ENCODE measurements around the gene METTL22.

Gene METTL22

DNA sequence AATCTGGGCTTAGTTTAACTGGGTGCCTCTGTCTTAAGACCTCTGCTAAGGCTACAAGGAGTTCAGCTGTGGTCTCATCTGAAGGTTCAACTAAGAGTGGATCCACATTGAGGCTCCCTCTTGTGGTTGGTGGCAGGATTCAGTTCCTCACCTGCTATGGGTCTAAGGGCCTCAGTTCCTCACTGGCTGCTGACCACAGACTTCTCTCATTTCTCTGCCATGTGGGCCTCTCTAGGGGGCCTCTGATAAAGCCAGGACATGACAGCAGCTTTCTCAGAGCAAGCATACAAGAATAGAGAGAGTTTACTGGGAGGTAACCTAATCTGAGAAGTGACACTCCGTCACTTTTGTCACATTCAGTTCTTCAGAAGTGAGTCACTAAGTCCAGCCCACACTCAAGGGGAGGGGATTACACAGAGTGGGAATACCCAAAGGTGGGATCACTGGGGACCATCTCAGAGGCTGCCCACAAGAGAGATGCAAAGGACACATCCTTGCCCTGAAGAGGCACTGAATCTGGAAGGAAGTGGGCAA, 33.8 kb downstream of the METTL22 start:
- TF ChIP-seq, protein P1, sequence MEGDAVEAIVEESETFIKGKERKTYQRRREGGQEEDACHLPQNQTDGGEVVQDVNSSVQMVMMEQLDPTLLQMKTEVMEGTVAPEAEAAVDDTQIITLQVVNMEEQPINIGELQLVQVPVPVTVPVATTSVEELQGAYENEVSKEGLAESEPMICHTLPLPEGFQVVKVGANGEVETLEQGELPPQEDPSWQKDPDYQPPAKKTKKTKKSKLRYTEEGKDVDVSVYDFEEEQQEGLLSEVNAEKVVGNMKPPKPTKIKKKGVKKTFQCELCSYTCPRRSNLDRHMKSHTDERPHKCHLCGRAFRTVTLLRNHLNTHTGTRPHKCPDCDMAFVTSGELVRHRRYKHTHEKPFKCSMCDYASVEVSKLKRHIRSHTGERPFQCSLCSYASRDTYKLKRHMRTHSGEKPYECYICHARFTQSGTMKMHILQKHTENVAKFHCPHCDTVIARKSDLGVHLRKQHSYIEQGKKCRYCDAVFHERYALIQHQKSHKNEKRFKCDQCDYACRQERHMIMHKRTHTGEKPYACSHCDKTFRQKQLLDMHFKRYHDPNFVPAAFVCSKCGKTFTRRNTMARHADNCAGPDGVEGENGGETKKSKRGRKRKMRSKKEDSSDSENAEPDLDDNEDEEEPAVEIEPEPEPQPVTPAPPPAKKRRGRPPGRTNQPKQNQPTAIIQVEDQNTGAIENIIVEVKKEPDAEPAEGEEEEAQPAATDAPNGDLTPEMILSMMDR (IDR thresholded peaks at IDR 0.05), result peak; percentile 74
- no peak for TF ChIP-seq ZFX (IDR thresholded peaks at IDR 0.05; ENCODE audit: borderline replicate concordance)
- H3K27ac ChIP-seq, result no peak overlapping the region

DNA sequence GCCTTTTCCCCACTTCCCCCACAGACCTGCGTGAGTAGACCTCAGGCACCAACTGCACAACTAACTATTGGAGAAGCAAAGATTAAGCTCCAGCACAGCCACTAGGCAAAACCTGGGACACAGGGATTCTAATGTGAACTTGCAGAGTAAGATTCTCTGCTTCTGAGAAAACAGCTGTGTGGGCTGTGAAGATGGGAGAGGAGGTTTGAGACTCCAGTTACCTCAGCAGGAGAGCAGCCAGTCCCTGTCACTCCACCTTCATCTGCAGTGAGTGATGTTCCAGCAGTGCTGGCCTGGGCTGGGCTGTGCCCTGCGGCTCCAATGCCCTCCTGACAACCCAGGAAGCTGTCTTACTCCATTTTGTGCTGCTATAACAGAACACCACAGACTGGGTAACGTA, 34.9 kb downstream of the METTL22 start:
- TF ChIP-seq, protein P1 (IDR thresholded peaks at IDR 0.05), result no peak
- no peak for TF ChIP-seq ZFX (IDR thresholded peaks at IDR 0.05; ENCODE audit: borderline replicate concordance)
- no peak overlapping the region for H3K27ac ChIP-seq

DNA sequence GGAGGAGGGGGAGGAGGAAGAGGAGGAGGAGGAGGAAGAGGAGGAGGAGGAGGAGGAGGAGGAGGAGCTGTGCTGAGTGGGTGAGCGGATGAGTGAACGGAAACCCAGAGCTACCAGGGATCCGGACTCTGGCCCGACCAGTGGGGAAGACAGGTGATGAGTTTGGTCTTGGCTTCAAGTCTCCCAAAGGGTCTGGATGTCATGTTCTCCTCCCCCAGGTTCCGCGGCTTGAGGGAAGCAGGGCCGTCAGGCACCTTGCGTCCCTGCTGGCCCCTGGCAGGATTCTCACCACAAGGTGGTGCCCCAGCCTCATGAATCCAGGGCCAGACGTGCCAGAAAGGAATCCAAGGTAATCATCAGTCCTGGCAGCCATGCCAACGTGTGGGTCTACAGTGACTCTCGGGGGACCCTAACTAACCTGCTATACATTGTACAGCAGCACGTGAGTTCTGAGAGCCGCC, 39.4 kb downstream of the METTL22 start:
- TF ChIP-seq, protein P1 (IDR thresholded peaks at IDR 0.05), result peak; percentile 77
- no peak for TF ChIP-seq ZFX (IDR thresholded peaks at IDR 0.05; ENCODE audit: borderline replicate concordance)
- no peak overlapping the region for H3K27ac ChIP-seq

DNA sequence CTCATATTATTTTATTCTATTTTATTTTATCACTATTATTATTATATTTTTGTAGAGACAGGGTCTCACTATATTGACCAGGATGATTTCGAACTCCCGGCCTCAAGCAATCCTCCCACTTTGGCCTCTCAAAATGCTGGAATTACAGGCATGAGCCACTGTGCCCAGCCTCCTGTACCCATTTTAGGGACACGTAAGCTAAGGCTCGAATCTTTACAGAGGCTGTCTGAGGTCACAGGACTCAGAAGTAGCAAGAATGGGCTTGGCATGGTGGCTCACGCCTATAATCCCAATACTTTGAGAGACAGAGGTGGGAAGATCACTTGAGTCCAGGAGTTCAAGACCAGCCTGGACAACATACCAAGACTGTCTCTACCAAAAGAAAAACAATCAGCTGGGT, 40.2 kb downstream of the METTL22 start:
- TF ChIP-seq, protein P1 (IDR thresholded peaks at IDR 0.05), result no peak
- no peak for TF ChIP-seq ZFX (IDR thresholded peaks at IDR 0.05; ENCODE audit: borderline replicate concordance)
- H3K27ac ChIP-seq, result no peak overlapping the region

DNA sequence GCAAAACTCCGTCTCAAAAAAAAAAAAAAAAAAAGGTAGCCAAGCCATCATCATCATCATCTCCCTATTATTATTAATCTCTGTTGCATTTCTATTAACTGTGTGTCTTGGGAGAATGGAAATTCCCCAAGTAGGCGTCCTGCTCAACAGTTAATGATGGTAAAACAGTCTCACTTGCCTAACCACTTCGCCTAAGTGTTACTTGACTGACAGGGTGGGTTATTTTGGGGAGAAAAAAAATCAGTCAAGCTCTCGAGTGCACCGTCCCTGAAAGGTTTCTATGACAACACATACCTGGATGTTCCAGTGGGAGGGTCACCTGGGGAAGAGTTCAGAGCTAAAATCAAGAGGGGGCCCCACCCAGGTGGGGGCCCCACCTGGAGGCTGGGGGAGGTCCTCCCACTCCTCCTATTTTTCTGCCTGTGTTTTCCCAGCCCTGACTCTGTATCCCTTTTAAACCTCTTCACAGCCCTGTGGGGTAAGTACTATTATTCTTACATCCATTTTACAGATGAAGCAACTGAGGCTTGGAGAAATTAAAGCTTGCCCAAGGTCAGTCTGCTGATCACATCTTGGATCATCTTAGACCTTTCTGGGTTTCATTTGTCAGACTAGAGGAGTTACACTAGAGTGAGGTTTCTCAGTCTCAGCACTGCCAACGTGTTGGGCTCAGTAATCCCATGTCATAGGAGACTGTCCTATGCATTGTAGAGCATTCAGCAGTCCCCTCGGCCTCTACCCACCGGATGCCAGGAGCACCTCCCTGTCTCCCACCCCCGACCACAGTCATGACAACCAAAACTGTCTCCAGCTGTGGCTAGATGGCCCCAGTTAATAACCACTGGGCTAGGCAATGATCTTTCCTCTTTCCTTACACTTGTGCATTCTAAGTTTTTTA, 41.9 kb downstream of the METTL22 start:
- TF ChIP-seq, protein P1 (IDR thresholded peaks at IDR 0.05), result no peak
- TF ChIP-seq ZFX (IDR thresholded peaks at IDR 0.05; ENCODE audit: borderline replicate concordance), result no peak
- H3K27ac ChIP-seq, result no peak overlapping the region

DNA sequence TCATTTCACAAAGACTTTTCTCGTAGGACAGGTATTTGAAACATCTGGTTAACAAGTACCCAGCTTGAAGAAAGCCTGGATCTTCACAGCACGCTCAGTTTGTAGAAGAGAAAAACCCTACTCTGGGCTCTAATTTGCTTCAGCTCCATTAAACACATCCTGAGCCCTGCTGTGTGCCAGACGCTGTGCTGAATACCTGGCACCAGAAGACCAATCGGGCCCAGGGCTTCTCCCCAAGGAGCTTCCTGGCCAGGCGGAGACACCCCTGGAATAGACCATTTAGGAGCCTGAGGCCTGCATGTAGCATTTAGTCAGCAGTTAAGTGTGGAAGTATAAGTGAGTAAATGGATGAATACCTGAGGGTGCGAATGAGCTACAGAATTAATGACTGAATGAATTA, 44.0 kb downstream of the METTL22 start:
- TF ChIP-seq, protein P1 (IDR thresholded peaks at IDR 0.05), result no peak
- no peak for TF ChIP-seq ZFX (IDR thresholded peaks at IDR 0.05; ENCODE audit: borderline replicate concordance)
- no peak overlapping the region for H3K27ac ChIP-seq

DNA sequence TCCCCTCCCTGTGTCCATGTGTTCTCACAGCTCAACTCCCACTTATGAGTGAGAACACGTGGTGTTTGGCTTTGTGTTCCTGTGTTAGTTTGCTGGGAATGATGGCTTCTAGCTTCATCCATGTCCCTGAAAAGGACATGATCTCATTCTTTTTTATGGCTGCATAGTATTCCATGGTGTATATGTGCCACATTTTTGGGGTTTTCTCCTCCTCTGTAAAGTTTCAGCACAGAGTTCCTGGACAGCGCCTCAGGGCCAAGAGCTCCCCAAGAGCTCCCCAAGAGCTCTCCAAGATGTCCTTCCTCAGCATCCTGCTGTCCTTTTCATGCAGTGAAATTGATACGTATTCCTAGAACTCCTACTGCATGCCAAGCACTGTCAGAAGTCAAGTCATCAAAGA, 46.0 kb downstream of the METTL22 start:
- no peak for TF ChIP-seq ZFX (IDR thresholded peaks at IDR 0.05; ENCODE audit: borderline replicate concordance)
- TF ChIP-seq, protein P1 (IDR thresholded peaks at IDR 0.05), result no peak
- H3K27ac ChIP-seq, result no peak overlapping the region

All from 22Rv1 (cell line).